ENCODE results near the gene CFAP57. TPM values are rescaled to one million over a fixed set of nuclear protein-coding genes. Genes with fewer than 3 reads are reported as not detected.

CFAP57 gene
- total RNA-seq, 1 donor from 2014 or later: not detected

DNA sequence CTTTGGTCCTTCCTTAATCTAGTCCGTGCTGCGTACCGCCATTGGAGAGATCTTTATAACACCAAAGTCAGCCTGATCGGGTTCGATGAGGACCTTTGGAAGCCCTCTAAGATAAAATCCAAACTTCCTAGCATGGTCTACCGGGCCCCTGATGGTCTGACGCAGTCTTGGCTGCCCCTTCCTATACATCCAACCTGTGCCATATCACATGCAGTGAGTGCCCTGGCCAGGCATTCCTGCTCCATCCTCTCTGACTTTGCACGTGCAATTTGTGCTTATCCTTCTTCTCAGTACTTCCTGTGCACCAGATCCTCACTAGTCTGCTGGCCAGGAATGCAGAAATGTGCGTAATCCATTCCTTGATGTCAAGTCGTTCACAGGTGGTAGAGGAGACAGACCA is 45.6 kb downstream of the CFAP57 start:
- no peak overlapping the region for H3K4me3 Mint-ChIP-seq
- no peaks in the 10 kb centered on the region for H3K9me3 Mint-ChIP-seq
- peaks cover 13% of the 10 kb centered on the region for H3K27me3 Mint-ChIP-seq (ENCODE audit: insufficient read depth)
- H3K36me3 Mint-ChIP-seq (ENCODE audit: low read depth): no peaks in the 10 kb centered on the region
- H3K4me1 Mint-ChIP-seq (ENCODE audit: low read depth): peaks cover 5% of the 10 kb centered on the region
- H3K27ac Mint-ChIP-seq: no peak overlapping the region
- DNase-seq (ENCODE audit: low spot score): no peak
- intact Hi-C loops (cut with micrococcal nuclease): no loop called here

DNA sequence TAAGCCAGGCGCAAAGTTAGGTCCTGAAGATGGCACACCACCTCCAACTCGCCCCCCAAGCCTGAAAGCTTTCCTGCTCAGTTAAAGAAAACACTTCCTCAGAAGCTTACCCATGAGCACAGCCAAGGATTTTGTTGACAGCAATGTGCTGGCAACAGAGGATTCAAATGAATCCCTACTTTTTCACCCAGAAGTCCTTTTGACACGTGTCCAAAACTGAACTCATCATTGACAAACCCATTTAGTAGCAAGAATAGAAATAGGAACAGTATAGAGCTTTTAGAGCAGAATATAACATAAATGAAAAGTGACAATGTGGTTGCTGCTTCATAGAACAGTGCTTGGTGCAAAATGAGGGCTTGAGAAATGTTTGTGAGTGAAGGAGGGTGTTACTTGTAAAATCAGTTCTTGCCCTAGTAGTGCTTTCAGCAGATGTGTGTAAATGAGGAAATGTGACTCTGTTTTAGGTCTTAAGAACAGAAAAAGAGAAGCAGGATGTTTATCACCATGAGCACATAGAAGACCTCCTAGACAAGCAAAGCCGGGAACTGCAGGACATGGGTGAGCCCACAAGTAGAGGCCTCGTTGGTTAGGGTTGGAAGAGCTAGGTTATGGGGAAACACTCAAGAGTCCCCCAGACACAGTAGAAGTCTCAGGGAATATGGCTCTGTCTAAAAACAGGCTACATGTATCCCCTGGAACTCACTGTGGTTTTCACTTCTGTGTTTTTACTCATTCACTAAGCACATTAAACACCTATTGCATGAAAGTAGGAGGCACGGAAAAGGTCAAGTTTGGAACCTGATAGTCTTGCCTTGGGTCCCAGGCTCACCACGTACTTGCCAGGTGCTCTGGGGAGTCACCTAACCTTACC is 49.0 kb downstream of the CFAP57 start:
- no peak for DNase-seq (ENCODE audit: low spot score)
- H3K4me1 Mint-ChIP-seq (ENCODE audit: low read depth): peaks cover 5% of the 10 kb centered on the region
- H3K4me3 Mint-ChIP-seq: no peak overlapping the region
- H3K27me3 Mint-ChIP-seq (ENCODE audit: insufficient read depth): peaks cover 7% of the 10 kb centered on the region
- H3K36me3 Mint-ChIP-seq (ENCODE audit: low read depth): no peaks in the 10 kb centered on the region
- no peaks in the 10 kb centered on the region for H3K9me3 Mint-ChIP-seq
- H3K27ac Mint-ChIP-seq: no peak overlapping the region
- intact Hi-C loops (cut with micrococcal nuclease): loop anchor here (10.0 kb wide), 1 partner anchor 294 kb away; no protein-coding TSS in a partner anchor

DNA sequence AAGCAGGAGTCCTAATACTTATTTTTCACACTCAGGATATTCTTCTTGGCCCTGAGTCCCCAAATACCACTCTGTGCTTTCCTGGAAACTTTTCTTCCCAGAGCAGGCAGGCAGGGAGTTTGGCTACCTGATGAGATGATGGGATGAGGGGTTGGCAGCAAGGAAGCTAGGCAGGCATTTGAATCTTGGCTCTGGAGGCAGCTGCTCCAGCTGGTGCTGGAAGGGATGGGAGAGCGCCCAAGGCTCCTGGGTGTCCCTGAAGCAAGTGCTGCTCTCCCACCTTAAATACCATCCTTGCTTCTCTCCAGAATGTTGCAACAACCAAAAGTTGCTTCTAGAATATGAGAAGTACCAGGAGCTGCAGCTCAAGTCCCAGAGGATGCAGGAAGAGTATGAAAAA is 49.7 kb downstream of the CFAP57 start:
- H3K4me3 Mint-ChIP-seq: no peak overlapping the region
- peaks cover 7% of the 10 kb centered on the region for H3K27me3 Mint-ChIP-seq (ENCODE audit: insufficient read depth)
- DNase-seq (ENCODE audit: low spot score): no peak
- H3K9me3 Mint-ChIP-seq: no peaks in the 10 kb centered on the region
- H3K36me3 Mint-ChIP-seq (ENCODE audit: low read depth): no peaks in the 10 kb centered on the region
- intact Hi-C loops (cut with micrococcal nuclease): loop anchor here (10.0 kb wide), 1 partner anchor 293 kb away; no protein-coding TSS in a partner anchor
- H3K4me1 Mint-ChIP-seq (ENCODE audit: low read depth): peaks cover 5% of the 10 kb centered on the region
- H3K27ac Mint-ChIP-seq: no peak overlapping the region

DNA sequence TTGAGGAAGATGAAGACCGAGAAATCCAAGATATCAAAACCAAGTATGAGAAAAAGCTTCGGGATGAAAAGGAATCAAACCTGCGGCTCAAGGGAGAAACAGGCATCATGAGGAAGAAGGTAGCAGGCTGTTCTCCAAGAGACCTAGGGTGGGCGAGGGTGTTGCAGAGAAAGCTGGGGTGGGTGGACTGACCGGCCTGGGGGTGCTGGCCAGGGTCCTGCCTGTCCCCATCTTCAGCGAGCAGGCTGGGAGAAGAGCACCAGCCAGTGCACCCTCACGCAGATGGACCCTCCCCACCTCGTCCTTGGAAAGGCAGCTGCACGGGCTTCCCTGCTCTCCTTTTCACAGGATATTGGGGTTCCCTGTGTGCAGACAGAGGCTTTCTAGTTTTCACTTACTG is 50.7 kb downstream of the CFAP57 start:
- no peaks in the 10 kb centered on the region for H3K9me3 Mint-ChIP-seq
- peaks cover 5% of the 10 kb centered on the region for H3K27me3 Mint-ChIP-seq (ENCODE audit: insufficient read depth)
- no peaks in the 10 kb centered on the region for H3K36me3 Mint-ChIP-seq (ENCODE audit: low read depth)
- DNase-seq (ENCODE audit: low spot score): no peak
- H3K4me1 Mint-ChIP-seq (ENCODE audit: low read depth): peaks cover 5% of the 10 kb centered on the region
- no peak overlapping the region for H3K27ac Mint-ChIP-seq
- intact Hi-C loops (cut with micrococcal nuclease): loop anchor here (10.0 kb wide), 1 partner anchor 292 kb away; no protein-coding TSS in a partner anchor
- no peak overlapping the region for H3K4me3 Mint-ChIP-seq

DNA sequence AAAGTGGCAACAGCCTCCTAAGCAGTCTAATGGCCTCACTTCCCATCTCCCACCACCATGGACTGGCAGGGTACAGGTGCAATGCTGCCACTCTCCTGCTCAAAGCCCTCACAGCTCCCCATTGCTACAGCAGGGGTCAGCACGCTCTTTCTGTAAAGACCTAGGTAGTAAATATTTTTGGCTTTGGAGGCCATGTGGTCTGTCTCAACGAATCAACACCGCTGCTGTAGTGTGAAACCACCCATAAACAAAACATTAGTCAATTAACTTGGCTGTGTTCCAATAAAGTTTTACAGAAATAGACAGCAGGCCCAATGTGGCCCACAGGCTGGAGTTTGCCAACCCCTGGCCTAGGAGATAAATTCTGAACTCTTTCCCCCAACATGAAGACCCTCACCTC is 53.0 kb downstream of the CFAP57 start:
- Mint-ChIP-seq H3K9me3 (no peaks in the 10 kb centered on the region), H3K4me1 (ENCODE audit: low read depth) (peaks cover 5% of the 10 kb centered on the region), H3K4me3 (no peak overlapping the region), H3K27me3 (ENCODE audit: insufficient read depth) (peaks cover 2% of the 10 kb centered on the region), H3K36me3 (ENCODE audit: low read depth) (no peaks in the 10 kb centered on the region), H3K27ac (no peak overlapping the region)
- no peak for DNase-seq (ENCODE audit: low spot score)
- intact Hi-C loops (cut with micrococcal nuclease): loop anchor here (10.0 kb wide), 1 partner anchor 290 kb away; no protein-coding TSS in a partner anchor

DNA sequence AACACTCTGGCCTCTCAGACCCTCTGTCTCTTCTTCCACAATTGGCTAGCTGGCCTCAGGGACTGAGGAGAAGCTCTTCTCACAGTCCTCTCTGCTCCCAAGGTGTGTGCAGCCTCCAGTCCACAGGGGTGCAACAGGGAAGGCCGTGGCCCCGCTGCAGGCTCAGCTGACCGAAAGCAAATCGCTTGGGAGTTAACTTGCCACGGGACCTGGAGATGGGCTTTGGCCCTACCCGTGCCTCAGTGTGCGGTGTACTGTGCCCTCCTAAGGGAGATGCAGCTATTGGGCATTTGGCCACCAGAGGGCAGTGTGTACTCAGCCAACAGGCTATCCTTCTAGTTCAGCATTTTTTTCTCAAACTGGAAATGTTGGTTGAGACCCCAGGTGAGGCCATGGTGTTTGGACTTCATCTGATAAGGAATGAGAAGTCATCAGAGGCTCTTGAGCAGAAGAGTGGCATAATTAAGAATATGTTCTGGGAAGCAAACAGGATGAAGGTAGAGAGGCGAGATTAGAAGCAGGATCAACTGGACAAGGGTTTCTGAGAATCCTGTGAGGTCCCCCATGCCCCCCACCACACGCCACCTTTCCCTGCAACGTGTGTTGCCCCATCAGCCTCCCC is 55.1 kb downstream of the CFAP57 start:
- Mint-ChIP-seq H3K9me3 (no peaks in the 10 kb centered on the region), H3K36me3 (ENCODE audit: low read depth) (no peaks in the 10 kb centered on the region), H3K27ac (no peak overlapping the region), H3K4me3 (no peak overlapping the region), H3K27me3 (ENCODE audit: insufficient read depth) (peaks cover 6% of the 10 kb centered on the region), H3K4me1 (ENCODE audit: low read depth) (no peaks in the 10 kb centered on the region)
- intact Hi-C loops (cut with micrococcal nuclease): loop anchor here (1.0 to 10.0 kb wide), 6 partner anchors 131 to 708 kb away; partner anchors contain the start of genes CDC20, ELOVL1, MED8 and SZT2
- DNase-seq (ENCODE audit: low spot score): peak; percentile 67

DNA sequence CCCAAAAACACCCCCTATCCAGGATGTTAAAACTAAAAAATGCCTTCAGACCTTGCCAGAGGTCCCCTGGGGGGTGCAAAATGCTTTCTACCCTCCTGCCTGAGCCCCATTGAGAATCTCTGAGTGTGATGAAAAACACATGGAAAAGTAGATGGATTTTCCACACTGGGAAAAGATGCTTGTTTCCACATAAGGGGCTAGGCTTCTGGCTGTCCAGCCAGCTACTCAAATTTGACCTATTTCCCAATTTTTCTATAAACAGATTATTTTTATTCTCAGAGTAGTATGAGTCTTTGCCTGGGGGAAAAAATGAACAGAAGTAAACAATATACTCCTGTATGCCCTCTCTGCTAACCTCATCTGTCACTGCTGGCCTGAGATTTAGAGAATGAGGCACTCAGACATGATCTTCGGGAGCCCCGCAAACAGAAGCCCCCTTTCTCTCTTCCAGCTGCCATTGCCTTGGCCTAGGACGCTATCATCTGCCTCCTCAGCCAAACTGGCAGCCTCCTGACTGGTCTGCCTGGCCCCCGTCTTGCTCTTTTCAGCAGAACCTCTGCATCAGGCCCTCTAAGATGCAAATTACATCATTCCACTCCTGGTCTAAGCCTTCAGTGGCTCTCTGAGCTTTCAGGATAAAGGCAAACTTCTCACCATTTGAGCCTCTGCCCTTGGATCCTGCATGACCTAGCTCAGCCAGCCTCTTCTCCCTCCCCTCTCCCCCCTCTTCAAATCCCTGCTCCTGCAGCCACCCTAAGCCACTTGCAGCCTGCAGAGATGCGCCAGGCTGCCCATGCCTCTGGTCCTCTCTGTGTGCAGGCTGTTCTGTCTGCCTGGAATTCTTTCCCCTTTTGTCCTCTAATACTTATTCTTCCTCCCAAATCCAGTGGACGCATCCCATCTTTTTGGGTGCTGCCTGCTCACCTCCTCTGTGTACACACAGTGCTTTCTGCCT is 58.0 kb downstream of the CFAP57 start:
- intact Hi-C loops (cut with micrococcal nuclease): loop anchor here (10.0 kb wide), 1 partner anchor 285 kb away; no protein-coding TSS in a partner anchor
- no peaks in the 10 kb centered on the region for H3K36me3 Mint-ChIP-seq (ENCODE audit: low read depth)
- no peaks in the 10 kb centered on the region for H3K9me3 Mint-ChIP-seq
- no peak overlapping the region for H3K27ac Mint-ChIP-seq
- no peaks in the 10 kb centered on the region for H3K4me1 Mint-ChIP-seq (ENCODE audit: low read depth)
- no peak overlapping the region for H3K4me3 Mint-ChIP-seq
- DNase-seq (ENCODE audit: low spot score): no peak
- H3K27me3 Mint-ChIP-seq (ENCODE audit: insufficient read depth): peaks cover 8% of the 10 kb centered on the region

DNA sequence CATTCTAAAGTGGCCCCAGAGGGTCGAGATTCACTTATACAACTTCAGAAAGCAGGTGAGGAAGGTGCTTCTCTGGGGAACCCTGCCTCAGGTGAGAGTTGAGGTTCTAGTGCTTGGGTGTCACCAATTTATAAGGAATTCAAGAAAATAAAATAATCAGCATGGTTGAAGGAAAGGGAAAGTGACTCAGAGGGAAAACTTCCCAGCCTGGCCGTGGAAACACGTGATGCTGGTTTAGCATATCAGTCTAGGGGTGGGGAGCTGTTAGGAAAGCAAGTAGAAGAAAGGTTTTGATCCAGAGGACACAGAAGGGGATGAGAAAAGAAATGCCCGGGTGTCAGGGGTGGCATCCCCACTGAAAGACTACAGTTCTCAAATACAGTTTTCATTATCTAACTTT is 59.9 kb downstream of the CFAP57 start:
- no peak overlapping the region for H3K27ac Mint-ChIP-seq
- H3K9me3 Mint-ChIP-seq: no peaks in the 10 kb centered on the region
- peaks cover 8% of the 10 kb centered on the region for H3K27me3 Mint-ChIP-seq (ENCODE audit: insufficient read depth)
- no peaks in the 10 kb centered on the region for H3K4me1 Mint-ChIP-seq (ENCODE audit: low read depth)
- no peak overlapping the region for H3K4me3 Mint-ChIP-seq
- intact Hi-C loops (cut with micrococcal nuclease): no loop called here
- DNase-seq (ENCODE audit: low spot score): no peak
- H3K36me3 Mint-ChIP-seq (ENCODE audit: low read depth): no peaks in the 10 kb centered on the region

DNA sequence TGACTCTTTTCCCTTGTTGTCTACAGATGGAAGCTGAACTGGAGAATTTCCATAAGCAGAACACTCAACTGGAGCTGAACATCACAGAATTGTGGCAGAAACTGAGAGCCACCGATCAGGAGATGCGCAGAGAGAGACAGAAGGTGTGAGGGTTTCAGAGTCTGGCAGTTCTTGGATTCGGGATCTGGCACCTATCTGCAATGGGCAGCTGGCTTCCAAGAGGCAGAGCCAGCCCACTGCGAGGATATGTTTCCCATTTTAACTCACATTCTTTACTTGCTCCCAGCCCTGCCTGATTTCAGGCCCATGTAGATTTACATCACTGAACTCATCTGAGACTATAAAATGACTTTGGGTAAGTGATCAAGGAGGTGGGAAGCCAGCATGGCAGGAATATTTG is 60.4 kb downstream of the CFAP57 start:
- intact Hi-C loops (cut with micrococcal nuclease): no loop called here
- Mint-ChIP-seq H3K4me3 (no peak overlapping the region), H3K4me1 (ENCODE audit: low read depth) (no peaks in the 10 kb centered on the region), H3K27ac (no peak overlapping the region), H3K36me3 (ENCODE audit: low read depth) (no peaks in the 10 kb centered on the region), H3K9me3 (no peaks in the 10 kb centered on the region), H3K27me3 (ENCODE audit: insufficient read depth) (peaks cover 8% of the 10 kb centered on the region)
- no peak for DNase-seq (ENCODE audit: low spot score)

DNA sequence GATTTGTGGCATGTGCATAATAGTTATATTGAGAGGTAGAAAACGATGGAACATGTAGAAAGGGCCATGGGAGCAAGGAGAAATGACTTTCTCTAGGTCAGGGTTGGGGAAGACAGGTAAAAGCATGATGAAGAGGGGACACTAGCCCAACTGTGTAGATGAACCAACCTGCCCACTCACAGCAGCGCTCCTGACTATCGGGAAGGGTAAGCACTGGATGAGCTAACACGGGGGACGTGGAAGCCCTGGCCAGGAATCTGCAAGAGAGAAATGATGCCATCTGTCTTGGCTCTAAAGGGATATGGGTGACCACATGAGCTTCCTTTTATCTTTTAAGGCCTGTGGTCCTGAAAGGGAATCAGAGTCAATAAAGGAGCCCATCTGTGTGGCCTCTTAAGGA is 61.5 kb downstream of the CFAP57 start:
- H3K27me3 Mint-ChIP-seq (ENCODE audit: insufficient read depth): peaks cover 8% of the 10 kb centered on the region
- H3K36me3 Mint-ChIP-seq (ENCODE audit: low read depth): no peaks in the 10 kb centered on the region
- H3K4me1 Mint-ChIP-seq (ENCODE audit: low read depth): peaks cover 5% of the 10 kb centered on the region
- DNase-seq (ENCODE audit: low spot score): no peak
- no peaks in the 10 kb centered on the region for H3K9me3 Mint-ChIP-seq
- no peak overlapping the region for H3K4me3 Mint-ChIP-seq
- intact Hi-C loops (cut with micrococcal nuclease): no loop called here
- no peak overlapping the region for H3K27ac Mint-ChIP-seq

DNA sequence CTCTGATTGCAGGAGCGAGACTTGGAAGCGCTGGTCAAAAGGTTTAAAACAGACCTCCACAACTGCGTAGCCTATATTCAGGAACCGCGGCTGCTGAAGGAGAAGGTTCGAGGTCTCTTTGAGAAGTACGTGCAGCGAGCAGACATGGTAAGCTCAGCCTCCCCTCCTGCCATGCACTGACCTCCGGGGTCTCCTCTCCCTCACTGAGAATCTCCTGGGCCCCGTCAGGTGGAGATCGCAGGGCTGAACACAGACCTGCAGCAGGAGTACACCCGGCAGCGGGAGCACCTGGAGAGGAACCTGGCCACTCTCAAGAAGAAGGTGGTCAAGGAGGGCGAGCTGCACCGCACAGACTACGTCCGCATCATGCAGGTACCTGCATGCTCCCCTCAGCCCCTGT is 62.1 kb downstream of the CFAP57 start:
- intact Hi-C loops (cut with micrococcal nuclease): no loop called here
- no peak overlapping the region for H3K27ac Mint-ChIP-seq
- DNase-seq (ENCODE audit: low spot score): no peak
- peaks cover 10% of the 10 kb centered on the region for H3K4me1 Mint-ChIP-seq (ENCODE audit: low read depth)
- H3K36me3 Mint-ChIP-seq (ENCODE audit: low read depth): no peaks in the 10 kb centered on the region
- H3K4me3 Mint-ChIP-seq: no peak overlapping the region
- no peaks in the 10 kb centered on the region for H3K9me3 Mint-ChIP-seq
- peaks cover 8% of the 10 kb centered on the region for H3K27me3 Mint-ChIP-seq (ENCODE audit: insufficient read depth)

DNA sequence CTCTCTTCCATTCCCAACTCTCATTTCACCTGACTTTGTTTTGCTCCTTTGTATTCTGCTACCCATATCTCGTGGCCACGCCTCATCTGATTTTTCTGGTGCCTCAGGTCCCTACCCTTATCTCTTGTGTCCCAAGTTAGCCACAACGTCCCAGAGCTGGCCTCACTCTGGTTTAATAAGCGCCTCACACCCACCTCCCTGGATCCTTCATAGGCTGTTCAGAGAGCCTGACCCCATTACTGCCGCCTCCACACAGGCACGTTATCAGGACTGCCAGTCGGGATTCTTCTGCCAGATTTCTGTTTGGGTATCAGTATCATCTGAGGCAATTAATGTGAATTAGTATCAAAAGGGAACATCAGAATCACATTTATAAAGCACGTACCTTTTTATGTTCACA is 62.9 kb downstream of the CFAP57 start:
- no peaks in the 10 kb centered on the region for H3K9me3 Mint-ChIP-seq
- H3K4me3 Mint-ChIP-seq: no peak overlapping the region
- no peak overlapping the region for H3K27ac Mint-ChIP-seq
- no peaks in the 10 kb centered on the region for H3K36me3 Mint-ChIP-seq (ENCODE audit: low read depth)
- intact Hi-C loops (cut with micrococcal nuclease): no loop called here
- H3K4me1 Mint-ChIP-seq (ENCODE audit: low read depth): peaks cover 17% of the 10 kb centered on the region
- no peak for DNase-seq (ENCODE audit: low spot score)
- peaks cover 8% of the 10 kb centered on the region for H3K27me3 Mint-ChIP-seq (ENCODE audit: insufficient read depth)
